ENCODE results near the gene BCDIN3D. TPM values are rescaled to one million over a fixed set of nuclear protein-coding genes. Genes with fewer than 3 reads are reported as not detected.

Gene BCDIN3D
- total RNA-seq, 1 donor from 2014 or later: 3.9 TPM

- no peak for DNase-seq (ENCODE audit: low spot score)
Observed at GRCh38 chr12:49797449-49797776, 45.5 kb downstream of the BCDIN3D start.

DNA sequence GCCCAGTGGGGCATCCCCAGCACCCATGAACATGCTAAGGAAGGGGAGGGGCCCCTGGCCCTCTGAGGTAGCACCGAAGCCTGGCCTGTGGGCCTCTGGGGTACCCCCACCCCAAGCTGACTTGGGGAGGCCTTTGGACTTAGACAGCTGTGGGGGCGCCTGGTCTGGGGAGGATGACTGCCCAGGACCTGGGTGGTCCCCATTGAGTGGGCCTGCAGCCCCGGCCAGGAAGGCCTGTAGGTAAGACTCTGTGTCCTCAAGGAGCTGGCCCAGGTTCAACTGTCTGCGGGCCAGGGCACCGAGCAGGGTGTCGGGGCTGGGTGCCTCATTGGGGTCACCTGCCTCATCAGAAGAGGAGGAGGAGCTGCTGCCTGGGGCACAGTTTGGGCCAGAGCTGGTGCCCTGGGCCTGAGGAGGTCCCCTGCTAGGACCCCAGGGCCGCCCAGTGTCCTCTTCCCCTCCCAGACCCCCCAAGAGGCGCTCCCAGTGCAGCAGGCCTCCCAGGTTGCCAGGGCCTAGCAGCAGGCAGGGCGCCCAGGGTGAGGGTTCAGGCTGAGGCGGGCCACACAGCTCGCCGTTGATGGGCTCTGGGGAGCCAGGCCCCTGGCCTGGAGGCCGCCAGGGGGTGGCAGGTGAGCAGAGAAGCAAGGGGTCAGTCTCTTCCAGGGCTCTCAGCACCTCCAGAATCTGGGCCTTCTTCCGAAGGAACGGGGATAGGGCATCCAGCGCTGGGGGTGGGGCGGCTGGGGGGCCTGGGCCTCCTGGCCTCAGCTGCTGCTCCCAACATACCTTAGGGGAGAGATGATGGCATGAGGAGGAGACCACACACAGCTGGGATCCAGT lies 46.1 kb downstream of the BCDIN3D start:
- no peak for DNase-seq (ENCODE audit: low spot score)

- no peak for DNase-seq (ENCODE audit: low spot score)
Observed at GRCh38 chr12:49796155-49796554, 46.8 kb downstream of the BCDIN3D start.

- no peak for DNase-seq (ENCODE audit: low spot score)
Observed at GRCh38 chr12:49795654-49796105, 47.2 kb downstream of the BCDIN3D start.

GRCh38 chr12:49794811-49795653 lies 47.9 kb downstream of the BCDIN3D start:
- no peak for DNase-seq (ENCODE audit: low spot score)

DNA sequence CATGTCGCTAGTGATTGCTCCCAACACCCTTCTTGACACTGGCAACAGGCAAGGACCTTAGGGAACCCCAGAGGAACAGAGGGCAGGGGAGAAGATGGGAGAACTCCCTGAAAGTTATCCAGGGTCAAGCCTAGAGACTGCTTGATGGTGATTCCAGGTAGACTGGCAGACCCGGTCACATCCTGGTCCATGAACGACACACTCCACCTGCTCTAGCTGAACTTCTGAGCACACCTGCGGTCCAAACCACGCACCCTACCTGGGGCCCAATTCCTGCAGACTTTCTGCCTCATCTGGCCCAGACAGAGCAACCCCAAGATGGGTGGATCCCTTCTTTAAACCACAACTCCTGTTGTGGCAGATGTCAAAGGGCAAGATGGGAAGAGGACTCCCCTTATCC lies 48.9 kb downstream of the BCDIN3D start:
- DNase-seq (ENCODE audit: low spot score): no peak

DNA sequence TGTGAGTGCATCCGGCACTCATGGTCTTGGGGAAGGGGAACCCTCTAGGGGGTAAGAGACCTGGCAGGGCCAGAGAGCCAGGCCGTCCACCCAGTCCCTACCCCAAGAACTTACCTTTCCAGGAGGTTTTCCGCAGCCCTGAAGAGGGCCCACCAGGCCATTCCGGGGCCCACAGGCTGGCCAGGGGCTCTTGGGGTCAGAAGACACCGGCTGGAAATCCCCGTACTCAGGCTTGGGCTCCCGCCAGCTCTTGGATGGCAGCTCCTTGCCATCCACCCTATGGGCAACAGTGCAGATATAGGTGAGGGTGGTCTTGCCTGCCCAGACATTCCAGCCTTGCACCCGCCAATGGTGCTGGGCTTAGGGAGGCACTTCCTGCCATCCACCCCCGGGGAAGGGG lies 49.3 kb downstream of the BCDIN3D start:
- DNase-seq (ENCODE audit: low spot score): no peak

DNA sequence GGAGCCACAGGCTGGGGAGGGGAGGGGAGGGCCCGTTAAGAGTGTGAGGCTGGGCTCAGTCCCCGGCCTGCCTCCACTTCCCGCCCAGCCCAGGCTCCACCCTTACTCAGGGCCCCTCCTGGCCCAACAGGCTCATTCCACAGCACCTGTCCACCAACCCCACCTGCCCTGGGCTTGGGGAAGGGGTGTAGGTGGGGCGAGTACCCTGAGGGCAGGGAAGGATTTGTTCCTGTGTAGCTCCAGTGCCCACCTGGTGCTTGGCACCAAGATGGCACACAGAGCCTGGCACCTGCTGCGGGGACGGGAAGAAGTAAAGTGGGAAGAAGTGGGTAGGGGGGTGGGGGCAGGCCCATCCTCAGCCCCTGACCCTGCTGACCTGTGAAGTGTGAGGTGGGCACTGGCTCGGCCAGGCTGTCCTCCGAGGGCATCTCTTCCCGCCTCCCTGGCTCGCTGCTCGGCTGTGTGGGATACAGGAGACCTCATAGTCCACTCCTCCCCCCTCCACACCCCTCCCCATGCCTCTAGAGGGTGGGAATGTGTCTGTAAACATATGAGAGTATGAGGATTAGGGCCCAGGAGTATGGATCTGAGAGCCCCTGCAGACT lies 49.8 kb downstream of the BCDIN3D start:
- DNase-seq (ENCODE audit: low spot score): no peak

- no peak for DNase-seq (ENCODE audit: low spot score)
Observed at GRCh38 chr12:49792181-49792970, 50.5 kb downstream of the BCDIN3D start.

- DNase-seq (ENCODE audit: low spot score): no peak
Observed at GRCh38 chr12:49791700-49792099, 51.2 kb downstream of the BCDIN3D start.

DNA sequence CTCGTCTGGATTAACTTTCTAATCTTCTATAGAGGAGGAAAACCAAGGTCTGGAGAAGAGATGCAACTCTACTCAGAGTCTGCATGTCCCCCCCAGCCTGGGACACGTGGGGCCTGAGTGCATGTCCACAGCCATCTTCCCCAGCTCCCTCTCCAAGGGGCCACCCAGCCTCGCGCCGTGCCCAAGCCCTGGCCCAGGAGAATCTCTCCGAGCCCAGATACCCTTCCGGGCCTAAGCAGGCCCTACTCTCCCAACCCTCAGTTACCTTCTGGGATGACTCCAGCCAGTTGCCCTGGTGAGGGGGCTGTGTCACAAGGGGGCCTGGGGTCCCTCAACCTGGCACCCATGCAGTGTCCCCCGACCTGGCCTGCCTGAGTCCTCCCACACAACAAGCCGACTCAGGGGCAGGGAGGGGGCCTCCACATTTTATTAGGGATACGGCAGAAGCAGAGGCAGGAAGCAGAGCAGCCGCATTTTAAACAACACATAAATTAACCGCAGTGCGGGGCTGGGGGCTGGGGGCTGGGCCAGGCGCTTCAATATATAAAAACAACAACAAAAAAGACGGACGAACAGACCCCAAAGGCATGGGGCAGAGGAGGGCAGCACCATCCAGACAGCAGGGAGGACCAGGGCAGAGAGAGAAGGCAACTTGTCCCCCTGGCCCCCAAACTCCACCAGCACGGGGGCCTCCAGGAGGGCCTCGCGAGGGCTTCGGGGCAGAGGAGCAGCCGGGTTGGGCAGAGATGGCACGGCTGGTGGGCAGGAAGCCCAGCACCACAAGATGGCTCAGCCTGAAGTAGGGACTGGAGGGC lies 52.0 kb downstream of the BCDIN3D start:
- DNase-seq (ENCODE audit: low spot score): no peak

GRCh38 chr12:49789992-49790391 lies 52.9 kb downstream of the BCDIN3D start:
- DNase-seq (ENCODE audit: low spot score): no peak

DNA sequence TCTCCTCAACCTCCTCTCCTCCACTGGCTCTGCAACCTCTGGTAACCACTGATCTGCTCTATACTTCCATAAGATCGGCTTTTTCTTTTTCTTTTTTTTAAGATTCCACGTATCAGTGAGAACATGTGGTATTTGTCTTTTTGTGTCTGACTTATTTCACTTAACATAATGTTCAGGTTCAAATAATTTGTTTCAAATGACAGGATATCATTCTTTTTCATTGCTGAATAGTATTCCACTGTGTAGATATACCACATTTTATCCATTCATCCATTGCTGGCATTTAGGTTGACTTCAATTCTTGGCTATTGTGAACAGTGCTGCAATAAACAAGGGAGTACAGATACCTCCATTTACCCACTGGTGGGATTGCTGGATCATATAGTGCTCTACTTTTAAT lies 55.2 kb downstream of the BCDIN3D start:
- DNase-seq (ENCODE audit: low spot score): no peak

Other genes starting within 250 kb of the BCDIN3D start
- 1.2 TPM for gene FAM186B, start 237.5 kb downstream of the BCDIN3D start, total RNA-seq
- gene PRPF40B, start 219.5 kb downstream of the BCDIN3D start, total RNA-seq: 44.4 TPM
- gene FMNL3, start 135.7 kb downstream of the BCDIN3D start, total RNA-seq: 12.6 TPM
- gene TMBIM6, start 101.5 kb downstream of the BCDIN3D start, total RNA-seq: 603 TPM
- 24.0 TPM for gene NCKAP5L, start 14.7 kb downstream of the BCDIN3D start, total RNA-seq
- gene FAIM2, start 60.8 kb upstream of the BCDIN3D start, total RNA-seq: 6.2 TPM
- 0.70 TPM for gene AQP2, start 107.6 kb upstream of the BCDIN3D start, total RNA-seq
- gene AQP5, start 118.8 kb upstream of the BCDIN3D start, total RNA-seq: 0.34 TPM
- gene AQP6, start 129.8 kb upstream of the BCDIN3D start, total RNA-seq: not detected
- 5.3 TPM for gene RACGAP1, start 182.4 kb upstream of the BCDIN3D start, total RNA-seq
- gene ASIC1, start 214.5 kb upstream of the BCDIN3D start, total RNA-seq: 1.6 TPM
- gene SMARCD1, start 242.2 kb upstream of the BCDIN3D start, total RNA-seq: 64.5 TPM

All from ureter (tissue), 1 donor.